NCI-H460 (cell line): Measurements from ENCODE around the gene PSG2. TPM values are rescaled to one million over a fixed set of nuclear protein-coding genes. Genes with fewer than 3 reads are reported as not detected.

Experiments used
- total RNA-seq: library from RNA; depleted of rRNA; stranded (reverse); fragments of >200 nt; shearing (Covaris generic); gene quantifications from 2 replicates; pipeline ENCODE4 v1.2.3, GENCODE V29; 2014; rRNA removed

The PSG2 gene
- total RNA-seq, 1 experiment from 2014 or later, result not detected

Other genes with a start within 250 kb of the PSG2 start
- not detected in 2 replicates for gene PSG1, start 203.0 kb downstream of the PSG2 start, total RNA-seq
- gene PSG6, start 164.8 kb downstream of the PSG2 start, total RNA-seq, result not detected in 2 replicates
- not detected in 2 replicates for gene PSG7, start 145.5 kb downstream of the PSG2 start, total RNA-seq
- not detected in 2 replicates for gene PSG11, start 56.2 kb downstream of the PSG2 start, total RNA-seq
- not detected in 2 replicates for gene PSG5, start 103.8 kb upstream of the PSG2 start, total RNA-seq
- not detected in 2 replicates for gene PSG4, start 122.9 kb upstream of the PSG2 start, total RNA-seq
- gene PSG9, start 186.8 kb upstream of the PSG2 start, total RNA-seq, result not detected in 2 replicates